Measurements from ENCODE around the gene MTUS2. TPM values are rescaled to one million over a fixed set of nuclear protein-coding genes. Genes with fewer than 3 reads are reported as not detected.

The MTUS2 gene
- total RNA-seq, 1 donor from 2014 or later = not detected

- DNase-seq (ENCODE audit: low spot score) = peak; percentile 55
Observed at GRCh38 chr13:29516880-29517279, 696.7 kb downstream of the MTUS2 start.

- DNase-seq (ENCODE audit: low spot score) = no peak
Observed at GRCh38 chr13:29519921-29520320, 699.8 kb downstream of the MTUS2 start.

- no peak for DNase-seq (ENCODE audit: low spot score)
Observed at GRCh38 chr13:29520671-29521070, 700.5 kb downstream of the MTUS2 start.

- DNase-seq (ENCODE audit: low spot score) = peak; percentile 53
Observed at GRCh38 chr13:29521336-29521735, 701.2 kb downstream of the MTUS2 start.

GRCh38 chr13:29522044-29522685, 702.0 kb downstream of the MTUS2 start:
- DNase-seq (ENCODE audit: low spot score) = peak; percentile 60

GRCh38 chr13:29523199-29523961, 703.2 kb downstream of the MTUS2 start:
- peak; percentile 84 for DNase-seq (ENCODE audit: low spot score)

GRCh38 chr13:29524176-29524575, 704.0 kb downstream of the MTUS2 start:
- DNase-seq (ENCODE audit: low spot score) = peak; percentile 88

GRCh38 chr13:29524641-29525040, 704.5 kb downstream of the MTUS2 start:
- peak; percentile 83 for DNase-seq (ENCODE audit: low spot score)

GRCh38 chr13:29525757-29526156, 705.6 kb downstream of the MTUS2 start:
- DNase-seq (ENCODE audit: low spot score) = peak; percentile 71

GRCh38 chr13:29526741-29527140, 706.6 kb downstream of the MTUS2 start:
- DNase-seq (ENCODE audit: low spot score) = peak; percentile 24

- no peak for DNase-seq (ENCODE audit: low spot score)
Observed at GRCh38 chr13:29527511-29527910, 707.4 kb downstream of the MTUS2 start.

- DNase-seq (ENCODE audit: low spot score) = no peak
Observed at GRCh38 chr13:29527916-29528315, 707.8 kb downstream of the MTUS2 start.

- DNase-seq (ENCODE audit: low spot score) = no peak
Observed at GRCh38 chr13:29529754-29530153, 709.6 kb downstream of the MTUS2 start.

GRCh38 chr13:29530901-29531300, 710.8 kb downstream of the MTUS2 start:
- peak; percentile 43 for DNase-seq (ENCODE audit: low spot score)

- no peak for DNase-seq (ENCODE audit: low spot score)
Observed at GRCh38 chr13:29532116-29532515, 712.0 kb downstream of the MTUS2 start.

GRCh38 chr13:29532821-29533220, 712.7 kb downstream of the MTUS2 start:
- DNase-seq (ENCODE audit: low spot score) = peak; percentile 76

- no peak for DNase-seq (ENCODE audit: low spot score)
Observed at GRCh38 chr13:29534083-29534482, 713.9 kb downstream of the MTUS2 start.

- no peak for DNase-seq (ENCODE audit: low spot score)
Observed at GRCh38 chr13:29535663-29536655, 715.8 kb downstream of the MTUS2 start.

GRCh38 chr13:29536853-29537252, 716.7 kb downstream of the MTUS2 start:
- DNase-seq (ENCODE audit: low spot score) = no peak

- DNase-seq (ENCODE audit: low spot score) = no peak
Observed at GRCh38 chr13:29537736-29538651, 717.9 kb downstream of the MTUS2 start.
